HTERT RPE-1 (cell line): ENCODE measurements around the gene ENPP1.

ENCODE experiments used
- in situ Hi-C: fragments of 300-500 bp; cut with MboI; formaldehyde crosslinking; loops from 4 replicates; pipeline ENCODE4 v1.14.3; 2020; ENCODE audit warnings: low sequenced_read_pairs

ENPP1 gene

GRCh38 chr6:131784561-131784960, 23.3 kb upstream of the ENPP1 start:
- in situ Hi-C loops: no loop called here

DNA sequence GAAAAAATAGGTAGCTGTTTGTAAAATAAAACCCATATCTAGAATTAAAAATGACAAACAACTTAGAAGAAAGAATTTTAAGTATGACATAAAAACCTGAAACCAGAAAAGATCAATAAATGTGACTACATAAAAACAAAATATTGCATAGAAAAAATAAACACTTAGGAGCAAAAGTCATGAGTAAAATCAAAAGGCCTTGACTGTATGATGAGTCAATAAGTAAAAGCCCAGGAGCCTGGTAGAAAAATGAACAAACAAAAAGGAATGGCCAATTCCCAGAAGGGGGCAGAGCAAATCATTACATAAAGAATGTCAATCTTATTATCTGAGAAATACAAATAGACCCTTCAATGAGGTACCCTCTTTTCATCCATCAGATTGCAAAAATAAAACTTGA, 20.7 kb upstream of the ENPP1 start:
- in situ Hi-C loops: no loop called here

DNA sequence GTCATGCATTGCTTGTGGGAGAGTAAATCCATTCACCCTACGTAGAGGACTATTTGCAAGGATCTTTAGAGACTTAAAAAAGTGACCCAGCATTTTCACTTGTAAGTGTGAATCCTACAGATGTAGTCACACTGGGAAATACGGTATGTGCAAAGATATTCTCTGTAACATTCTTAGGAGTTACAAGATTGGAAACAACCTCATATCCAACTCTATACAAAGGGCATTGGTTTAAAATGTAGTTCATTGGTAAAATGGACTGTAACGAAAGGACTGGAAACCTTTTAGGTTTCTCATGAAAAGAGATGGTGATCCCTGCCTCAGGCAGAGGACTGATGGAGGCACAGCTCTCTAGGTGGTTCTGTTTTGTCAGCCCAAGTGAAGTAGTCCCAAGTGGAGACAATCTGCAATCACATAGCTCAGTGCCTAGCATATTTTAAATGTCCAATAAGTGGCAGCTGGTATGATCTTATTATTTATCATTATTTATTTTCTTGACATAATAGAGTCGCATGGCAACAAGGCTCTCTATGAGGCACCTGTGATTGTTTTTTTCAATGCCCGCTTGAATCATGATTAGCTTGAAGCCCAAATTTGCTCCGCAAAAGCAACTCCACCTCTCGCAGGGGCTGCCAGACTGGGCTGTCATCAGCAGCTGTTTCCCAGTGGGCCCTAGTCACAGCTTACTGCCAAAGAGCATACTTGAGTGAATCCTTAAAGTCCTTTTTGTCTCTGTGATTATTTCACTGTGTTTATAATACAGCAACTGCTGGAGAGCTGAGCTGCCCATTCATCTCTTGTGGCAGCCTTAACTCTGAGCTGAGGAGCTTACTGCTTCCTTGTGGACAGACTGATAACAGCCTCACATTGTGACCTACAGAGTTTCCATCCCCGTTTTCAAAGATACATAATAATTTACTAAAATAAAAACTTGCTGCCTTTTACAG, 19.8 kb upstream of the ENPP1 start:
- in situ Hi-C loops: no loop called here

GRCh38 chr6:131789219-131789618, 18.6 kb upstream of the ENPP1 start:
- in situ Hi-C loops: no loop called here

- in situ Hi-C loops: no loop called here
These were observed 16.3 kb upstream of the ENPP1 start for GRCh38 chr6:131791476-131791875.

GRCh38 chr6:131792091-131792496, 15.7 kb upstream of the ENPP1 start:
- in situ Hi-C loops: no loop called here

GRCh38 chr6:131795366-131795765, 12.5 kb upstream of the ENPP1 start:
- in situ Hi-C loops: no loop called here

DNA sequence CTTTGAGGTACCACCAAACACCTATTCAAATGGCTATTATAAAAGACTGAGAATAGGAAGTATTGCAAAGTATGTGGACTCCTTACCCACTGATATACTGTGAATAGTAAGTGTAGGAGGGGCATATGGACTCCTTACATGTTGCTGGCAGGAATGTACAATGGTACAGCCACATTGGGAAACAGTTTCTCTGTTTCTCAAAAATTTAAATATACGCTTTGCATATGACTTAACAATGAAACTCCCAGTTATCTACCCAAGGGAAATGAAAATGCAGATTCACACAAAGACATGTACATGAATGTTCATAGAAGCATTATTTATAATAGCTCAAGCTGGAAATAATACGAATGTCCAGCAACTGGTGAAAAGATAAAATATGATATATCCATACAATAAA, 5.5 kb upstream of the ENPP1 start:
- in situ Hi-C loops: no loop called here

DNA sequence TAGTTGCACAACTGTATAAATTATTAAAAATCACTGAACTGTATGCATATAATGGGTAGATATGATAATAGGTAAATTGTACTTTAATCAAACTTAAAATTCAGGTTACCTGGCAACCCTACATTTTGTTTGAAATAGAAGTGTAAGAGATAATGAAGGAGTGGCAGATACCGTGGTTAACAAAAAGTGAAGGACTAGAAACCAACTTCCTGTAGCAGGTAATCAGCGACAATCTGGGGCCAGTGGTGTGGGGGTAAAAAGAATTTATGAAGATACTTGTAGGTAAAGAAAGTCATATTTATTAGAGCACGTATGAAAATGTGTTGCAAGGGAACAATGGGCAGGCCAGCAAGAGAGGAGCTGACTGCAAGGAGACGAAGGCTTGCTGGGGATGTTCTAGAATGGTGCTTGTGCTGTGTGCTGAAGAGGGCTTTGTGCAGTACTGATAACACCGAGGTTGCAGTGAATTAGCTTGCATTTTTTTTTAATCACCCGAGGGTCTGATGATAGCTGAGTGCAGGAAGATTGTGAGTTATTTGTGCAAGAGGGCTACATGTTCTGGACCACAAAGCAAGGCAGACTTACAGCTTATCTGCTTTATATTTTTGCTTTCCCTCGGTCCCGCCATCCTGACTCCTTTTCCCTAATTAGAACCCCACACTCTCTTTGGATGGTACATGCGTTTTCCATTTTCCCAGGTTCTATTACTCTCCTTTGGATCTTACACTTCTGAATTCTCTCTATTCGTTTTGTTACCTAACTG, 4.6 kb upstream of the ENPP1 start:
- in situ Hi-C loops: no loop called here

- in situ Hi-C loops: no loop called here
These were observed 3.7 kb upstream of the ENPP1 start for GRCh38 chr6:131804131-131804530.

DNA sequence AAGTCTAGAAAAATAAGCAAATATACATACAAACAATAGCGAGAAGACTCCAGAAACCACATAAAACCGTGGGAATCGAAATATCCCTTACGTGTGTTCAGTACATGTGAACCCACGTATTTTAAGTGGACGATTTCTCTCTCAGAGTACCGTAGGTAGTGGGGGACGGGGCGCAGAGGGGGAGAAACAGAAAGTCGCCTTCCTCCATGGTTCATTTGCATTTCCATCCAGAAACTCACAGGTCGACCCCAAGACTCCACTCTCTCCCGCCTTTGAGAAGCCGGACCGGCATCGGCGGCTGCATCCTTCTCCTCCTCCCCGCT, 538 bp upstream of the ENPP1 start:
- in situ Hi-C loops: no loop called here

DNA sequence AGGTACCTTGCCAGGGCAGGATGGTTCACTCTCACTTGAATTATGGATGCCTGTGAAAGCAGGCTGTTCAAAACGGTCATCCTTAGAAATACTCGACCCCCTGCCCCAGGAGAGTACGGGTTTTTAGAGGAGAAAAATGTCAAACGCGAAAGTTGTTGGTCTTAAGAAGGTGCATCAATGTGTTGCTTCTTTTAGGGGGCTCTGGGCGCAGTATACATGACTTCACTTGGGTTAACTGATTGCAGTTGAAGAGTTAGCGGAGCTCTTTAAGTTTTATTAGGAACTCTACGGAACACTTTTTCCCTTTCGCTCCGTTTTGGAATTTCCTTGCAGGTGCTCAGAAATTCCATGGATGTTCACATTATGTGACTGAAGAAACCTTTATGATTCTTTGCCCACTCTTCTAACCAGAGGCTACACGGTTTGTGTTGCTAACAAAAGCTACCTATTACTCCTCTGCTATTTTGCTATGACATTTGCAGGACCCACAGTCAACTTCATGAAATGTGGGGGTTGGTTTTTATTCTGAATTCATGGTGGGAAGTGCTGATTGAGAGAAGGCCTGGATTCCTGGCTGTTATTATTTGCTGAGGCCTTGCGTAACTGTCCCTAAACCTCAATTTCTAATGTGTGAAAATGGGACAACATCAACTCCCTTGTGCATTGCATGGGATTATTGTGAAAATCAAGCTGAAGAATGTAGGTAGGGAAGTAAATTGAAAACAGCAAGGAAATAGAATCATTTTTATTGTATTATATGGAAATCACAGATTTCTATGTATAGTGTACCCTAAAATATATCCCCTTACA, 845 bp downstream of the ENPP1 start:
- in situ Hi-C loops: no loop called here

GRCh38 chr6:131811500-131811899, 3.7 kb downstream of the ENPP1 start:
- in situ Hi-C loops: no loop called here

DNA sequence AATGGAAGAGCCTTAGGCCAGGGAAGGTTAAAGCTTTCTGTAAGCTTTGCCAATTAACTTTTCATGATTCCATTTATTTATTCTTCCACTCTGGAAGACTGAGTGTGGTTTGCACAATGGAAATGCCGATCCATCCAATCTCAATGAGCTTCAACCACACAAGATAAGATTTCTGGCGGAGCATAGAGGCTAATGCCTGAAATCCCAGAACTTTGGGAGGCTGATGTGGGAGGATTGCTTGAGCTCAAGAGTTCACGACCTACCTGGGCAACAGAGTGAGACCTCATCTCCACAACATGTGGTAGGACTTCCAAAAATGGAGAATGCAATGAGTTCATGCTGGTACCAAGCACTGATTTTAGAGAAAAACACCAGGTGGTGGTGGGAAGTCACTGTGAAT, 6.2 kb downstream of the ENPP1 start:
- in situ Hi-C loops: no loop called here

- in situ Hi-C loops: no loop called here
These were observed 9.0 kb downstream of the ENPP1 start for GRCh38 chr6:131816869-131817268.

DNA sequence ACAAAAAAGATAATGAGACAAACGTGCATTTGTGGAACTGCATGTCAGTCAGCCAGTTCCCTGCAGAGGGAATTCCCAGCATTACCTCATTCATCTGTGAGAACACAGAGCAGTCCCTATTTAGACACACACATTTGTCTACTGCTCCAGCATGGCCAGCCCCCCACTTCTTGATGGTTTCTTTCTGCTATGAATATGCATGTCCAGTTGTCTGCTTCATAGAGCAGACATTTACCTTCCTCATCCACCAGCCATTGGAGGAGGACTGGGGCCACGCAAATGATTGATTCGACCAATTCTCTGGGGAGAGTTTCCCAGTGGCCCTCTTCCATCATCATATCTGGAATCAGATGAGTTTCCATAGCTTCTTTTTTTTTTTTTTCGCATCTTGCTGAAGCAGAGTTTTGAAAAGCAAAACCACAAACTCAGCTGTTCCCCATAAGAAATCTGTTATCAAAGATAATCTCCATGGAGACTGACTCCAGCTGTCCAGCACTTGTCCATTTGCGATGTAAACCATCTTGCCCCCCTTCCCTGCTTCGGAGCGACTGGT, 11.8 kb downstream of the ENPP1 start:
- in situ Hi-C loops: no loop called here

DNA sequence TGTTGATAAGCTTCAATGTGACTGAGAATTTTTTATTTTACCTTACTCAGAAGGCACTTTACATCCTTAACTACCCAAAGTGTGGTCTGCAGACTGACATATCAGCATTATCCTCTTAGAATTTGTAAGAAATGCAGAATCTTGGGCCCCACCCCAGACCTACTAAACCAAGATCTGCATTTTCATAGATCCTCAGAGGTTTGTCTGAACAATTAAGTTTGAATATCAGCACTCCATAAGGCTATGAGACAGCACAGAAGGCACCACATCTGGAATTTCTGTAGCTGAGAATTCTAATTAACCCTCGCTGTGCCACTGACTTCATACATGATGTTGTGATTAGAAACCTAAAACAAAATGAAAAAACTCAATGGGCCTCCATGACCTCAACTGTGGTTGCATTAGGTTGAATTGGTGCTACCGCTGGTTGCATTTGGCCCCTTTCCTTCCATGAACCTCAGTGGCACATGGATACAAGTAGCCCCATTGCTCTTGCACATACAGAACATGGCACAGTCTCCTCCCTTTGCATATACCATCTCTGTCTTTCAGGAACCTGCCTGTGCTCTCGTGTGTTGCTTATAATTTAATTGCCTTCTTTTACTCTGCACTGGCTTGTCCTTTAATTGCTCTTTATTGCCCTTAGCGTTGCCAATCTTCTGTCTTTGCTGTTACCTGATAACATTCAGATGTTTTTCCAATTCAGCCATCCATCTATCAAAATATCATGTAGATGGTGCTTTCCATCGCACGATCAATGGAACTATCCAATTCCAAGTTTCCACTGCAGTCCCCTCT, 13.4 kb downstream of the ENPP1 start:
- in situ Hi-C loops: no loop called here

GRCh38 chr6:131822119-131822518, 14.3 kb downstream of the ENPP1 start:
- in situ Hi-C loops: no loop called here

GRCh38 chr6:131823276-131823902, 15.6 kb downstream of the ENPP1 start:
- in situ Hi-C loops: no loop called here

- in situ Hi-C loops: no loop called here
These were observed 18.1 kb downstream of the ENPP1 start for GRCh38 chr6:131825946-131826345.
